ENCODE measurements around the gene RPS27A. TPM values are rescaled to one million over a fixed set of nuclear protein-coding genes. Genes with fewer than 3 reads are reported as not detected.
A peak's percentile ranks its signal among the peaks of the same experiment; 100 is the strongest.

RPS27A gene
- polyA plus RNA-seq, 1 donor = 1,779 TPM

- peak; percentile 74 for DNase-seq
These were observed 49.8 kb downstream of the RPS27A start for GRCh38 chr2:55282110-55282917.

GRCh38 chr2:55283083-55283482 is 50.6 kb downstream of the RPS27A start:
- no peak for DNase-seq

Other genes with a start within 250 kb of the RPS27A start
- 374 TPM for gene RTN4, start 182.2 kb upstream of the RPS27A start, polyA plus RNA-seq (ENCODE audit: insufficient read length)
- gene CLHC1, start 395 bp upstream of the RPS27A start, polyA plus RNA-seq (ENCODE audit: insufficient read length) = 36.7 TPM
- 51.7 TPM for gene MTIF2, start 36.5 kb downstream of the RPS27A start, polyA plus RNA-seq (ENCODE audit: insufficient read length)
- gene CCDC88A, start 187.2 kb downstream of the RPS27A start, polyA plus RNA-seq (ENCODE audit: insufficient read length) = 95.7 TPM

All from left kidney (tissue), 2 donors.